Measurements from ENCODE around the gene FAM53B.
A peak's percentile ranks its signal among the peaks of the same experiment; 100 is the strongest.

Gene FAM53B

GRCh38 chr10:124604214-124605000 lies 139.8 kb downstream of the FAM53B start:
- no peaks in the 10 kb centered on the region for H3K9me3 ChIP-seq (replicated peaks in 1 of 11)
- H3K4me3 ChIP-seq = peak overlapping the region in 2 of 10 experiments; percentile 0 to 33; a peak in 3 of 20 replicates
- H3K9ac ChIP-seq = peak overlapping the region in 9 of 11 experiments; percentile 16 to 72 (median 42); a peak in 15 of 22 replicates
- H4K20me1 ChIP-seq = peaks cover 0 to 76% (median 18%) of the 10 kb centered on the region in 11 experiments; a peak in 13 of 22 replicates
- peaks cover 75 to 100% (median 95%) of the 10 kb centered on the region in 10 experiments for H3K4me1 ChIP-seq
- peak overlapping the region in 8 of 11 experiments; percentile 3 to 81 (median 63); a peak in 10 of 22 replicates for H3K27ac ChIP-seq
- peaks cover 0 to 62% (median 22%) of the 10 kb centered on the region in 11 experiments; a peak in 14 of 22 replicates for H3K27me3 ChIP-seq
- no peak for TF ChIP-seq Cebpa-rat (IDR thresholded peaks at IDR 0.05)
- H3K36me3 ChIP-seq = no peaks in the 10 kb centered on the region
- H3K4me2 ChIP-seq = peak overlapping the region; percentile 80 to 99 (median 97)

GRCh38 chr10:124603376-124604213 lies 140.6 kb downstream of the FAM53B start:
- H4K20me1 ChIP-seq = peaks cover 0 to 77% (median 18%) of the 10 kb centered on the region in 11 experiments; a peak in 13 of 22 replicates
- peak overlapping the region in 6 of 11 experiments; percentile 13 to 79 (median 74); a peak in 10 of 22 replicates for H3K27ac ChIP-seq
- H3K4me1 ChIP-seq = peaks cover 75 to 100% (median 100%) of the 10 kb centered on the region in 10 experiments
- H3K36me3 ChIP-seq = no peaks in the 10 kb centered on the region
- peak overlapping the region in 8 of 11 experiments; percentile 16 to 72 (median 52); a peak in 15 of 22 replicates for H3K9ac ChIP-seq
- no peaks in the 10 kb centered on the region for H3K9me3 ChIP-seq (replicated peaks in 1 of 11)
- peak overlapping the region in 1 of 10 experiments; percentile 33; a peak in 2 of 20 replicates for H3K4me3 ChIP-seq
- peaks cover 0 to 66% (median 18%) of the 10 kb centered on the region in 11 experiments; a peak in 14 of 22 replicates for H3K27me3 ChIP-seq
- TF ChIP-seq Cebpa-rat (IDR thresholded peaks at IDR 0.05) = no peak
- peak overlapping the region; percentile 44 to 99 (median 97) for H3K4me2 ChIP-seq

DNA sequence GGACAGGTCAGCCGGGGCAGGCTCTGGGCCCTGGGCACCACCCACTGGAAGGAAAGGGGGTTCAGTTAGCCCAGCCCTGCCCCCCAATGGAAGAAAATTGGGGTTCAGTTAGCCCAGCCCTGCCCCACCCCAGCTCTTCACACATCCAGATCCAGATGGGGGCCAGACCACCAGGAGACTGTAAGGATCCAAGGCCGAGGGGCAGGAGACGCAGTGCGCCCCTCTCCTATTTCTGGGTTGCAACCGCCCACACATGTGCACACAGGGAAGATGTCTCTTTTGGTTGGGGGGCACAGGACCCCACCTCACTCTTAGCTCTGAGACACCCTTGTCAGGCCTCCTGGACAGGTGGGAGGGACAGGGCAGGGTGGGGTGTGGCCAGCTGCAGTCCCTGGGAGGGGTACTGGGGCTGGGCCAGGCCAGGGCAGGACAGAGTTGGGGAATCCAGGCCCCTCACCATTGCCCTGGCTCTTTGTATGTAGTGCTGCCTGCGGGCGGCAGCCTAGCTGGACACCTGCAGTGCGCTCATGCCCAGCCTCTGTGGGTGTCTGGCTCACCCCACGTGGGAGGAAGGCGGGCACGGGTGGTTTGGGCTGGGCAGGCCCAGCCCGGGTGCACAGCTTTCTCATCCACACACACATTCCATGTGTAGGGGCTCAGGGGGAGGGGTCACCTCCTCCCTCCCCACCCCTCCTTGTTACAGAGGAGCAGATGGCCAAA lies 141.4 kb downstream of the FAM53B start:
- Histone ChIP-seq H3K4me3 (0 out of 20 replicates have a peak overlapping the region, but pooled peaks of 2 of the 10 experiments have one; percentile 29 to 40), H3K36me3 (no peaks in the 10 kb centered on the region), H3K27me3 (peaks cover 0 to 71% (median 15%) of the 10 kb centered on the region in 11 experiments; a peak in 14 of 22 replicates), H3K9me3 (replicated peaks in 1 of 11) (no peaks in the 10 kb centered on the region), H3K9ac (peak overlapping the region in 6 of 11 experiments; percentile 45 to 72 (median 65); a peak in 14 of 22 replicates), H3K27ac (peak overlapping the region in 7 of 11 experiments; percentile 13 to 79 (median 72); a peak in 11 of 22 replicates), H3K4me2 (peak overlapping the region; percentile 57 to 99 (median 97)), H4K20me1 (peaks cover 0 to 75% (median 21%) of the 10 kb centered on the region in 11 experiments; a peak in 13 of 22 replicates), H3K4me1 (peaks cover 73 to 100% (median 100%) of the 10 kb centered on the region in 10 experiments)
- TF ChIP-seq Cebpa-rat (IDR thresholded peaks at IDR 0.05) = no peak

DNA sequence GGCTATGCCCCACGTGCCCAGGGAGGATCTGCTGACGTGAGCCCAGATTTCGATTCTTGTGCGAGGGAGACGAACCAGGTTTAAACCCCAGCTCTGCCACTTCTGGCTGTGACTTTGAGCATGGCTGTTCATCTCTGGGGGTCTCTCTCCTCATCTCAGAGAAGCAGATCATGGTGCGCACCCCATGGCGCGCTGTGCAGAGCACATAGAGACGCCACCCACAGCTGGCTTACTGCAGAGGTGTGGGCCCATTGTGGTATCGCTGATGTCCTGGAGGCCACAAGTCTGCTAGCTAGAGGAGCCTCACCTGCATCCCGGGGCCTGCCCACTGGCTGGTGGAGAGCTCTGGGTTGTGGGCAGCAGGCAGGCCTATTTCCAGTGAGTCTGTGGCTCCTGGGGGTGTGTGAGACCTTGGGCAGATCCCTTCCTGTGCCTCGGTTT lies 142.0 kb downstream of the FAM53B start:
- H3K36me3 ChIP-seq = no peaks in the 10 kb centered on the region
- H3K9ac ChIP-seq = peak overlapping the region in 7 of 11 experiments; percentile 23 to 72 (median 63); a peak in 14 of 22 replicates
- H3K27me3 ChIP-seq = peaks cover 0 to 78% (median 9%) of the 10 kb centered on the region in 11 experiments; a peak in 13 of 22 replicates
- peaks cover 66 to 100% (median 100%) of the 10 kb centered on the region in 10 experiments for H3K4me1 ChIP-seq
- TF ChIP-seq Cebpa-rat (IDR thresholded peaks at IDR 0.05) = no peak
- H3K27ac ChIP-seq = peak overlapping the region in 8 of 11 experiments; percentile 19 to 79 (median 70); a peak in 15 of 22 replicates
- no peaks in the 10 kb centered on the region for H3K9me3 ChIP-seq (replicated peaks in 1 of 11)
- peak overlapping the region in 4 of 10 experiments; percentile 11 to 40 (median 28); a peak in 4 of 20 replicates for H3K4me3 ChIP-seq
- peak overlapping the region; percentile 57 to 99 (median 97) for H3K4me2 ChIP-seq
- peaks cover 0 to 79% (median 23%) of the 10 kb centered on the region in 11 experiments; a peak in 14 of 22 replicates for H4K20me1 ChIP-seq

GRCh38 chr10:124601431-124602120 lies 142.6 kb downstream of the FAM53B start:
- Histone ChIP-seq H3K9ac (peak overlapping the region in 8 of 11 experiments; percentile 4 to 72 (median 56); a peak in 14 of 22 replicates), H3K27me3 (peaks cover 0 to 79% (median 6%) of the 10 kb centered on the region in 11 experiments; a peak in 12 of 22 replicates), H3K36me3 (no peaks in the 10 kb centered on the region), H3K4me2 (peak overlapping the region; percentile 57 to 99 (median 97)), H3K4me1 (peaks cover 61 to 100% (median 100%) of the 10 kb centered on the region in 10 experiments), H3K9me3 (replicated peaks in 1 of 11) (no peaks in the 10 kb centered on the region), H3K27ac (peak overlapping the region in 9 of 11 experiments; percentile 19 to 79 (median 67); a peak in 17 of 22 replicates), H4K20me1 (peaks cover 0 to 78% (median 23%) of the 10 kb centered on the region in 11 experiments; a peak in 14 of 22 replicates), H3K4me3 (peak overlapping the region in 5 of 10 experiments; percentile 3 to 40 (median 27); a peak in 5 of 20 replicates)
- TF ChIP-seq Cebpa-rat (IDR thresholded peaks at IDR 0.05) = no peak

GRCh38 chr10:124601016-124601415 lies 143.2 kb downstream of the FAM53B start:
- H3K27ac ChIP-seq = peak overlapping the region in 9 of 11 experiments; percentile 19 to 77 (median 65); a peak in 17 of 22 replicates
- H3K36me3 ChIP-seq = no peaks in the 10 kb centered on the region
- TF ChIP-seq Cebpa-rat (IDR thresholded peaks at IDR 0.05) = no peak
- H3K9ac ChIP-seq = peak overlapping the region in 8 of 11 experiments; percentile 0 to 72 (median 50); a peak in 14 of 22 replicates
- H4K20me1 ChIP-seq = peaks cover 0 to 73% (median 23%) of the 10 kb centered on the region in 11 experiments; a peak in 14 of 22 replicates
- H3K9me3 ChIP-seq (replicated peaks in 1 of 11) = no peaks in the 10 kb centered on the region
- H3K27me3 ChIP-seq = peaks cover 0 to 83% (median 6%) of the 10 kb centered on the region in 11 experiments; a peak in 12 of 22 replicates
- H3K4me3 ChIP-seq = peak overlapping the region in 2 of 10 experiments; percentile 3 to 27; a peak in 2 of 20 replicates
- peak overlapping the region; percentile 57 to 99 (median 97) for H3K4me2 ChIP-seq
- peaks cover 55 to 100% (median 100%) of the 10 kb centered on the region in 10 experiments for H3K4me1 ChIP-seq

All from BLaER1 treated with 17β-estradiol and CSF1 and Interleukin-3, amounts not matched to agents 10 nM and 100 nM (cell line).